ENCODE measurements around the gene ORAI2. TPM values are rescaled to one million over a fixed set of nuclear protein-coding genes. Genes with fewer than 3 reads are reported as not detected.
"Not testable (repeated sequence)": the region's sequence is repeated elsewhere in the genome, so short reads cannot be mapped to it uniquely, and the experiment has no call there.

ORAI2 gene
- total and polyA plus RNA-seq, 7 donors = 1.4 to 38.7 (median 7.9) TPM

- peaks cover 12 to 100% (median 67%) of the 10 kb centered on the region in 4 donors for H3K36me3 ChIP-seq
- no peak overlapping the region for H3K27ac ChIP-seq
- no peak overlapping the region for H3K4me3 ChIP-seq
- TF ChIP-seq CTCF (IDR thresholded peaks at IDR 0.05) (peak in 3 of 4 experiments; percentile 21 to 60 (median 30)), POLR2AphosphoS5 (IDR thresholded peaks at IDR 0.05) (no peak)
- 67 to 76% methylated on average over 15 of the region's 15 CpGs for WGBS, 2 donors
- no peaks in the 10 kb centered on the region for H3K4me1 ChIP-seq
- intact Hi-C loops (cut with DNase I) = no loop called here
- no peak for DNase-seq
- H3K9me3 ChIP-seq = no peaks in the 10 kb centered on the region
- no peaks in the 10 kb centered on the region for H3K27me3 ChIP-seq
Observed at GRCh38 chr7:102404005-102404861, 29.1 kb upstream of the ORAI2 start.

DNA sequence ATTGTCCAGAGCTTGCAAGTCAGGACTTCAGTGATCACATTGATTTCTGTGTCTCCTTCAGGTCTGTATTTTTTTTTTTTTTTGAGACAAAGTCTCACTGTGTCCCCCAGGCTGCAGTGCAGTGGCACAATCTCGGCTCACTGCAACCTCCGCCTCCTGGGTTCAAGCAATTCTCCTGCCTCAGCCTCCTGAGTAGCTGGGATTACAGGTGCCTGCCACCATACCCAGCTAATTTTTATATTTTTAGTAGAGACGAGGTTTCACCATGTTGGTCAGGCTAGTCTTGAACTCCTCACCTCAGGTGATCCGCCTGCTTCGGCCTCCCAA is 28.6 kb upstream of the ORAI2 start:
- WGBS, 2 donors = 92 to 95% methylated on average over 5 of the region's 5 CpGs
- H3K27ac ChIP-seq; H3K4me3 ChIP-seq; H3K27me3 ChIP-seq; intact Hi-C loops (cut with DNase I); H3K4me1 ChIP-seq; H3K9me3 ChIP-seq; DNase-seq: not testable (repeated sequence)
- peaks cover 12 to 100% (median 70%) of the 10 kb centered on the region in 4 donors for H3K36me3 ChIP-seq

GRCh38 chr7:102407910-102408309 is 25.5 kb upstream of the ORAI2 start:
- H3K9me3 ChIP-seq = no peaks in the 10 kb centered on the region
- intact Hi-C loops (cut with DNase I) = no loop called here
- TF ChIP-seq POLR2A (IDR thresholded peaks at IDR 0.05) (no peak), EP300 (IDR thresholded peaks at IDR 0.05) (no peak), POLR2AphosphoS5 (IDR thresholded peaks at IDR 0.05) (no peak), CTCF (IDR thresholded peaks at IDR 0.05) (no peak)
- H3K4me3 ChIP-seq = no peak overlapping the region
- H3K4me1 ChIP-seq = peaks cover 0 to 9% (median 4%) of the 10 kb centered on the region in 4 donors
- H3K27me3 ChIP-seq = no peaks in the 10 kb centered on the region
- no peak overlapping the region for H3K27ac ChIP-seq
- H3K36me3 ChIP-seq = peaks cover 7 to 96% (median 57%) of the 10 kb centered on the region in 4 donors
- no peak for DNase-seq
- WGBS, 2 donors = 92 to 96% methylated on average over 6 of the region's 6 CpGs

GRCh38 chr7:102408530-102408929 is 24.8 kb upstream of the ORAI2 start:
- WGBS, 2 donors = 82 to 96% methylated on average over 6 of the region's 6 CpGs
- H3K36me3 ChIP-seq = peaks cover 7 to 89% (median 53%) of the 10 kb centered on the region in 4 donors
- H3K9me3 ChIP-seq; DNase-seq; H3K27ac ChIP-seq; H3K4me3 ChIP-seq; intact Hi-C loops (cut with DNase I); H3K27me3 ChIP-seq: not testable (repeated sequence)
- H3K4me1 ChIP-seq = peaks cover 0 to 10% (median 5%) of the 10 kb centered on the region in 4 donors

DNA sequence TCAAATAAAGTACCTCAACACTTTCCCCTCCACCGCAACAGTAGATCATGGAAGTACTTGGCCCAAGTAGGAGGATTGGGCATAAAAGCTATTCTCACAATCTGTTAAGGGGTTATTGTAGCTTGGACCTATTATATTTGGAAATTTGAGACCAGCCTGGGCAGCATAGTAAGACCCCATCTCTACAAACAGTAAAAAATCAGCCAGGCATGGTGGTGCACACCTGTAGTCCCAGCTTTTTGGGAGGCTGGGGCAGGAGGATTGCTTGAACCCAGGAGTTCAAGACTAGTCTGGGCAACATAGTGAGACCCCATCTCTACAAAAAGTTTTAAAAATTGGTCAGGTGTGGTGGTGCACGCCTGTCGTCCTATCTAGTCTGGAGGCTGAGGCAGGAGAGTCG is 24.0 kb upstream of the ORAI2 start:
- no peaks in the 10 kb centered on the region for H3K27me3 ChIP-seq
- peaks cover 0 to 10% (median 5%) of the 10 kb centered on the region in 4 donors for H3K4me1 ChIP-seq
- TF ChIP-seq POLR2A (IDR thresholded peaks at IDR 0.05) (no peak), EP300 (IDR thresholded peaks at IDR 0.05) (no peak), CTCF (IDR thresholded peaks at IDR 0.05) (no peak), POLR2AphosphoS5 (IDR thresholded peaks at IDR 0.05) (no peak)
- intact Hi-C loops (cut with DNase I) = no loop called here
- H3K9me3 ChIP-seq = no peaks in the 10 kb centered on the region
- peaks cover 7 to 89% (median 52%) of the 10 kb centered on the region in 4 donors for H3K36me3 ChIP-seq
- no peak for DNase-seq
- 98 to 99% methylated on average over 4 of the region's 4 CpGs for WGBS, 2 donors
- no peak overlapping the region for H3K27ac ChIP-seq
- no peak overlapping the region for H3K4me3 ChIP-seq

DNA sequence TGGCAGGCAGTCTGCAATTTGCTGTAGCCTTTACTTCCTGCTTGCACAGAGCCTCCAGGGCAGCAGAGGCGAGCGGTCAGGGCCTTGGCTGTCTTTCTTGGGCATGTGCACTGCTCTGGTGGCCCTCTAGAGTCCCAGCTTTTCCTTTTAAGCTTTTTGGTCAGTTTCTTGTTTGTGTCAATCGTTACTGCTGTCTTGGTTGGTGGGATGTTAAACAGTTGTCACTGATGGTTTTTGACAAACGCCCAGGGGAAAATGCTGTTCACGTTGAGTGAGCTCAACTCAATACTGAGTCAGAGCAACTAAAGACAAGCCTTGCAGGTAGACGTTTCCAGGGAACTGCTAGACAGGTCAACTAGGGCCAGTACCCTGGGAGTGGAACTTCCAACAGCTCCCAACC is 23.3 kb upstream of the ORAI2 start:
- Histone ChIP-seq H3K9me3 (no peaks in the 10 kb centered on the region), H3K4me1 (peaks cover 0 to 10% (median 5%) of the 10 kb centered on the region in 4 donors), H3K36me3 (peaks cover 3 to 89% (median 49%) of the 10 kb centered on the region in 4 donors), H3K27ac (no peak overlapping the region), H3K4me3 (no peak overlapping the region), H3K27me3 (no peaks in the 10 kb centered on the region)
- TF ChIP-seq POLR2AphosphoS5 (IDR thresholded peaks at IDR 0.05) = no peak
- no peak for TF ChIP-seq CTCF (IDR thresholded peaks at IDR 0.05)
- intact Hi-C loops (cut with DNase I) = no loop called here
- no peak for DNase-seq
- 75 to 77% methylated on average over 6 of the region's 6 CpGs for WGBS, 2 donors
